GM18526 (cell line): Measurements from ENCODE around the gene GFOD1.

ENCODE experiments used
- POLR2A ChIP-seq: IDR thresholded peaks from 3 replicates; pipeline ENCODE4 v1.6.1; 2011; ENCODE audit not compliant: insufficient read length; ENCODE audit errors: extremely low read depth

The GFOD1 gene

DNA sequence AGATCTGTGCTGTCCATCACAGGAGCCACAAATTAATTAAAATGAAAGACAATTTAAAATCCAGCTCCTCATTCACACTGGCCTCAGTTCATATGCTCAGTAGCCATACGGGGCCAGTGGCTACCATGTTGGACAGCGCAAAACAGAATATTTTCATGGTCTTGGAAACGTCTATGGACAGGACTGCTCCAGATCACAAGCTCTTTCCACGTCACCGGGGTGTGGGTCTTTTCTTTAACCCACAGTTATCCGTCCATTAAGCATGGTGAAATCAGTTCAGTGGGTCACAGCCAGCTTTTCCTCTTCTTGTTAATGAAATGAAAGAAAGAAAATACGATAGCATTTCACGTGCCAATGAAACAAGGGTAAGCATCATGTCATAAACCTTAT is 24.1 kb downstream of the GFOD1 start:
- TF ChIP-seq POLR2A: no peak

DNA sequence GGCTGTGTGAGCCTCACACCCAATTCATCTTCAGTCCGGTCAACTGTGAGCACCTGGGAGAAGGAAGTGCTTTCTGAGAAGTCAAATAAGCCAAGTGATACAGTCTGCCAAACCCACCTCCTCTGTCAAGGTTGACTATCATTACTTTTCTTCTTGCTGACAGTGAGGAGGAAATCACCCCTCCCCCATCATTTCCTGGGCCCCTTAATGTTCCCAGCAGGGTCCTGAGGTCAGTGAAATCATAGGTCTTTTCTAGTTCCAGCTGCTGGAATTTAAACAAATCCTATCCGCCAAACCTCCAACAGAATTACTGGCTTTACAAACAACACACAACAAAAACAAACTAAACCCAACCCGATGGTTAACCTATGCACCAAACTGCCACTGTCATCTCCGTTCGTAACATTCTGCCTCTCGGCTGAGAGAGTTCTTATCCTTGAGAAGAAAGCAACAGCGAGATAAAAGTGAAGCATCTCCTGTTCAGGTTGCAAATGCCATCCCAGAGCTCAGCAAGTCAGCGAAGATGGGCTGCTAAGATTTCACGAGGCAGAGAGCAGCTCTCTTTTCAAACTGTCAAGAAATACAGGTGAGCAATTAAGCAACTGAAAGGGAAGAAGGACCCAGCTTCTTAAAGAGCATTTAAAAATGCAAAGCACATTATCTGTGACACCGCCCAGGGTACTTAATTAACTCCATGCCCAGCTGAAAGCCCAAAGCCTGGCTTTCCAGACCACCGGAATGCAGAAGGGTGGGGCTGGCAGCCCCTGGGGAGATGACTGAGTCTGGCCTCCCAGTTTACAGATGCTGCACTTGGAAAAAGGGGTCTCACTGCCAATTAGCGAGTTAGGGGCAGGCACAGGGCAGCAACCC is 24.7 kb downstream of the GFOD1 start:
- no peak for TF ChIP-seq POLR2A

DNA sequence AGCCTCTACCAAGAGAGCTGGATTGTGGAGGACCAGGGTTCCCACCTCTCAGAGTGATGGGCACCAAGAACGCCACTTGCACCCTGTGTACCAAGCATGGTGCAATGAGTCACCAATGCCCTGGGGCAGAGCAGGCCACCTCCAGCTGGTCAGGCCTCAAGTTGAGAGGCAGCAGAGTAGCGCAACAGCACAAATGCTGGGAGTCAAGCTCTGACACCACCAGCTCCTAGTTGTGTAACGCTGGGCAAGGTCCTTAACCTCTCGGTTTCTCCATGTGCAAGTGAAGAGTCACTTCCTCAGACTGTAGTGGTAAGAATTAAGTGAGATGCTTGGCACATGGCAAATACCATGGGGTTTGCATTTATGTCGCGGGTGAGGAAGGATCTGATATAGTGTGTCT is 25.6 kb downstream of the GFOD1 start:
- TF ChIP-seq POLR2A: no peak

DNA sequence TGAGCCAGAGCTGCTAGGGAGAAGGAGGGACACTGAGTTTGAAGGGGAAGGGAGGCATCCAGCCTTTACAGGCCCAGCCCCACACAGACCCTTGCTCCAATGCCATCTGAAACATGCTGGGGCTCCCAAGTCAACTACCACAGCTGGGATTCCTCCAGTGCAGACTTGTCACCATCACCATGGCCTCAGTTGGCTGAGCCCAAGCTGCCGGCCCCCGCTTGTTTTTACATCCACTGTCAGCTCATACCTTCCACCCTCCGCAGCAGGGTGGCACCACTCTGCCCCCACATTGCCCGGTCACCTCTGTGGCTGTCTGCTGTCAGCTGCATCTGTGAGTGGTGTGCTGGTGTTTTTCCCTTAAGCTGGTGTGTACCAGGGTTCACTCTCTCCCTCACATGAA is 26.1 kb downstream of the GFOD1 start:
- TF ChIP-seq POLR2A: no peak

DNA sequence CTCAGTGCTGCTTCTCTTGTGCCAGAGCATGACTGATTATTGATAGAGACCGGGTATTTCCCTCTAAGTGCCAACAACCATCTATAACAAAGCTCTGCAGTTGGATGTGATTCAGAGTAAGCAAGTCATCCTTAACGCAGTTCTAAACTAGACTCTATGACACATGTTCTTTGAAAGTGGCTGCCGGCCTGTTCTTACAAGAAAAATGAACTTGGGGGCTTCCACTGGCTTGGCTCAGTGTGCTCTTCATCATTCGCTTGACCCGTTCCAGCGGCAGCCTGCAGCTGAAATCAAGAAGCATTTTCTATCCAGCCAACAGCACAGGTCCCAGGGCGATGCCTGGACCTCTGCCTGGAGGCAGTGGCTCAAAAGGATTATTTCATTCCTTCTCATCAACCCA is 29.8 kb downstream of the GFOD1 start:
- no peak for TF ChIP-seq POLR2A

DNA sequence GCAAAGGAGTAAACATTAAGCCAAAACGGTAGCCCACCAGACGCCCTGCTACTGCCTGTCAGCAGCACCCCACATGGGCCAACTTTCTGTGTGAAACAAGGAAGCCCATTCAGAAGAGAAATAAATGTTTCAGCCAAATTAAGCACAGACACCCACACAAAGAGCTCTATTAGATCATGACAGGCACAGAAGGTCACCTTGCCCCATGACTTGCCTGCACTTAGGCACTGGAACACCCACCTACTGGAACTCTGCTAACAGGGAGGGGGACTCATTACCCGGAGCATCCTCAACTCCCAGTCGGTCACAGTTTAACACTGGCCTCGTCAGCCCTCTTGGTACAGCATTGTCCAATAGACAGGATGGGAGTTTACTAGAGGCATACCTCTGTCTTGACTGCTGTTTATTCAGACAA is 31.8 kb downstream of the GFOD1 start:
- TF ChIP-seq POLR2A: no peak

DNA sequence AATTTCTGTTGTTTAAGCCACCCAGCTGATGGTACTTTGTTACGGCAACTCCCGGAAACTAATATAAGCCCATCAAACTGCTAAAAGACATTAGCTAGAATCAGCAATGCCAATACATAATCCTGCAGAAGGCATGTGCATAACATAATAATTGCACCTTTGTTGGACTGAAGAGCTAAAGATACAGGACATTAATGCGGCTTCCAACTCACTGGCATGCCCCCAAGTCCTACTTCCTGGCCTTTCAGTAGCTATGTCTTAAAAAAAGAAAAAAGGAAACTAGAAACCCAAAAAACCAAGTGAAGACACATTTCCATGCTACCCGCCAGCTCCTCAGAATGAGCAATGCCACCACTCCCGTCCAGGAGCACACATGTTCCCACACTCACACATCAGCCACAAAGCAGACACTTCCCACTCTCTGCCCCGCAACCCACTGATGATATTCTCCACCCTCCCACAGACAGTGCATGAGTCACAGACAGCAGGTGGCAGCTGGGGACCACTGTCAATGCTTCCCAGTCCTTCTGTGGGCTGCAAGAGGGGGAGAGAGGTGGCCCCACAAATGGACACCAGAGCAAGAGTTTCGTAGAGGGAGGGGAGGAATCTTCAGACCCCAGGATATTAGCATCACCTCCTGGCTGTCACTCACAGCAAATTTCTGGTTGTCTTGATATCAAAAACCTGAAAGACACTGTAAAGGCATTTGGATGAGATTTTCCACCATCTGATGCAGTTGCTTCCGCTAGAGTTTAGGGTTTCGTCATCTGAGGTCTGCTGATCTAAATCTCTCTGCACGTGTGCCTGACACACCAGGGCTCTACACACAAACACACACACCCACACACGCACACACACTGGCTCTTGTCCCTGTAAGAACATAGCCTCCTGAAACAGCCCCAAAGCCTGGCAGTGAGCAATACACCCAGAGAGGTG is 32.8 kb downstream of the GFOD1 start:
- TF ChIP-seq POLR2A: no peak

DNA sequence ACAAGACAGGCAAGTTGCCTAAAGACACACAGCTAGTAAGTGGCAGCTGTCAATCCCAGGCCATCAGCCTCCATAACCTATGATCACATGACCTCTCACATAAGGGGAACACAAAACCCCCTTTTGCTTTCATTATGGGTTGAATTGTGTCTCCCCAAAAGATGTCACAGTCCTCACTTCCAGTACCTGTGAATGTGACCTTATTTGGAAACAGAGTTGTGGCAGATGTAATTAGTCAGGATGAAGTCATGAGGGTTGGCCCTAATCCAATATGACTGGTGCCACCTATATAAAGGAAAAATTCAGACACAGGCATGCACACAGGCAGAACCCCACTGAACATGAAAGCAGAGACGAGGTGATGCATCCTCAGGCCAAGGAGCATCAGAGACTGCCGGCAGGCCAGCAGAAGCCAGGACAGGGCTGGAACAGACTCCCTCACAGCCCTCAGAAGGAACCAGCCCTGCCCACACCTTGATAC is 33.6 kb downstream of the GFOD1 start:
- no peak for TF ChIP-seq POLR2A

DNA sequence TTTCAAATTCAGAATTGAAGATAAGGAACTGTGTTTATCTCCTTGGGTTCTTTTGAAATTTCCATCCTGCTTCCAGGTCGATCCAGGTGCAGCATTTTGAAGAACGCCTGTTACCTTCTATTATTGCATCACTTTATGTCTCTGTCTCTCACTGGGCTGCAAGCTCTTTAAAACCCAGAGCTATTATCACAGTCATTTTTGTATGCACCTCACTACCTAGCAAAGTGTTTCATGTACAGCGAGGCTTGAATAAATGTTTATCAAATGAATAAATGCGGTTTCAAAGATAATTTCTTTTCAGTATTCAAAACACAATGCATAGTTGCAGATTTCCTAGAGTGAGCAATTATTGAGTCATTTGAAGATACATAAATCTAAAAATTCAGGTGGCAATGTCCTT is 34.2 kb downstream of the GFOD1 start:
- no peak for TF ChIP-seq POLR2A

DNA sequence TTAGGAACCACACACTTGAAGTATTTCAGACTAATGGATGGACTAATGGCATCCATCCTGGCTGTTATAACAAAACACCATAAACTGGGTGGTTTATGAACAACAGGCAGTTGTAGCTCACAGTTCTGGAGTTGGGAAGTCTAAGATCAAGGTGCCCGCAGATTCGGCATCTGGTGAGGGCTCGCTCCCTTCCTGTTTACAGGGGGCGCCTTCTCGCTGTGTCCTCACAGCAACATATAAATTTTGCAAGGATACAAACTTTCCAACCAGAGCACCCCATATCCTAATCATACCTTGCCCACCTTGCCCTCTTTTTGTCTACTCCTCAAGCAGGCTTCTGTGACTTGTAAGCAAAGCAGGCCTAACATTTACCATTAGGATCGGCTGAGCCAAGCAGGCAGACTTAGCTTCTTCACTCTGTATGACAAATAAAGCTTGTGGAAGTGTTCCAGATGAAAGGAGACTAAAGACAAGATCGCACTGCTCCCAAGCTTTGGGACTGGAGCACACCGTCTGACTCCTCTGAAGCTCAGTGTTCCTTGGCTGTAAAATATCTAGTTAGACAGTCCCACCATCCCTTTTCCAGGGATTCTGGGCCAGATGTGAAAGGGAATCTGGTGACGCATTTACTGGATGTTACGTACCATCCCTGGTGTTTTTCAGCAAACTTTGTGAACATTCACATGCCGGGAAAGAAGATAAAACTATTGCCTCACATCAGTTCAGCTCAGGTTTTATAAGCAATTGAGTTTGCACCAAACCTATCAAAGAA is 34.9 kb downstream of the GFOD1 start:
- no peak for TF ChIP-seq POLR2A

DNA sequence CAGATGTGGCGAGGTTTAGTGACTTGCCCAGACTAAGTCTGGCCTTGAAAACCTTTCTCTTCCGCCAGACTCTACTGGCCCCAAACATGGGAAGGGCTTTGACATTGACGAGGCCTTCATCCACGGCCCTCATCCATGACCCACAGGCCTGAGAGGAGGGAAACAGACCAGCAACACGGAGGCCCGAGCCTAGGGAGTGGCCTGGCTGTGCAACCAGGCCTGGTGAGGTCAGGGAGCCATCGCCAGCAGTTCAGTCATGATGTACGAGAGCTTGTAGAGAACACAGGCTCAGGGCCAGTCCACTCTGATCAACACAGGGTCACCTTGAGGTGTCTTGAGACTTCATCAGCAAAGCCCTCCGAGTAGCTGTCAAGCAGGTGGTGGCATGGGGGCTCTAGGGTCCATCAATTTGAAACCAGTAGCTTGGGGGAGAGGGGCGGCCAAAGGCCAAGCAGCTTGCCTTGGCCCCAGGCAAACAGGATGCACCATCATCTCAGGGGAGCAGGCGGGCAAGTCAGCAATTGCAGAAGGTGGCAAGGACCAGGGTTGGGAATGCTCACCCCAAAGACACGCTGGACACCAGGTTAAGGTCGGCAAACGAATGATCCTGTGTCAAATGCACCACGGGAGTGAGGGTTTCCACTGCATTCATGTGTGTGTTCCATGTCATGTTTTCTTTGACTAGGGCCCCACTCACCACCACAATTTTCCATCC is 36.1 kb downstream of the GFOD1 start:
- no peak for TF ChIP-seq POLR2A

DNA sequence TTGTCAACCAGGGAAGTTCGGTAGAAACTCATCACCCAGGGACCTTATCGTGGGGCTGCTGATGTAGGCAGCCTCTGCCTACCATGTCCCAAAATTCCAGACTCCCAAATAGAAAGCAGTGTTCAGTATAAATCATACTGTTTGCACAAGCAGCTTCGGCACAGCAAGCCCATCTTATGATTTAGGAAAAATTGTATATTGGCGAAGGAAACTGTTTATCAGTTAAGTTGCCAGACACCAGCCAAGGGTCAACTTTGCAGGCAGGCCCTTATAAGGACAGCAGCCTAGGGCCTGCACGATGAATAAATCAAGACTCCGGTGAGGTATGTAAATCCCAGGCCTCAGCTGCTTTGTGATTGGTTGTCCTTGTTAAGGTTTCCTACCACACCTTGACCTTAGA is 36.8 kb downstream of the GFOD1 start:
- TF ChIP-seq POLR2A: no peak

DNA sequence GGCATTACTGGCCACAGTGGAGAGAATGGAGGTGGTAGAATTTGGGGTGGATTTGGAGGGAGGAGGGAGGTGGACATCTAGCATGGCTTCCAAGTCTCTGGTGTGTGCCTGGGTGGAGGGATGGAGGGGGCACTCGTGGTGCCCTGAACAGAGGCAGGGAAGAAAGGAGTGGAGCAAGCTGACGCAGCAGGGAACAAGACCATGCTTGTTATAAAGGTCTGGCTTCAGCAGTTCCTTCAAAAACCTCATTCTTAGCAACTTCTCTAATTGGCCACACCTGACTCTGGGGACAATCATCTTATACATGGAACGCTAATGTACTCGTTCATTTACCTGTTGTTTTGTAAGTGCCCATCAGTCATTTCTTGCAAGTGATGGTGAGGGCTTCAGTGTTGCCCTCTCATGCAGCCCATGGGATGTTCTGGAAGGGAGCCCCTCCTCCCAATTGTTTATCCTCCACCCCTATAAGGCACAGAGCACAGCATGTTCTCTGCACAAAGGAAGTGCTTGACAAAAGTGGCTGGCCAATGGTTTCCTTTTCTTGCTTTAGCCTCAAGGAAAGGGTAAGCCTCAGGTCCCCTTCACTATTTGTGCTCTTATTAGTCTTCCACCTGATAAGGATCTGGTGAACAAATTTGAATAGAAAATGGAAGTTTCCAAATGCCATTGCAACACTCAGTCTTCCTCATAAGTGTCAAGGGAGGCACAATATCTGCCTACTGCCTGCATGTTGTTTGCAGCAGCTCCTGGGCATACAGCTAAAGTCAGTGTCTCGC is 39.3 kb downstream of the GFOD1 start:
- no peak for TF ChIP-seq POLR2A

DNA sequence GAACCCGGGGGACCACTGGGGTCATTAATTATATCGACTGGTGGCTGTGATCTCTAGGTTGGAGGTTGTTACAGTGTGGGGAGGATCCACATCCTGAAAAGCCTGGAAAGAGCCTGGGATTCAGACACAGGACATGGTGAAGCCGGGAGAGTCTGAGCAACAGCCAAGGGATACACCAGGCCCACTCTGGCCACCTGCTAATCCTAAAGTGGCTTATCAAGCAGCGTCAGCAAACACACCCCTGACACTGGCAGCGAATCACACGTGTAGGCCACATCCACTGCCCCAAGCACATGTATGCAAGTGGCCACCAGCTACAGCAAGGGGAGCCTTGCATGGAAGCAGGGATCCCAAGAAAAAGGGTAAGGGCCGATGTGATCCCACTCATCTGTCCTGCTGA is 41.0 kb downstream of the GFOD1 start:
- TF ChIP-seq POLR2A: no peak
